ENCODE results near the gene SCPEP1.

The SCPEP1 gene

DNA sequence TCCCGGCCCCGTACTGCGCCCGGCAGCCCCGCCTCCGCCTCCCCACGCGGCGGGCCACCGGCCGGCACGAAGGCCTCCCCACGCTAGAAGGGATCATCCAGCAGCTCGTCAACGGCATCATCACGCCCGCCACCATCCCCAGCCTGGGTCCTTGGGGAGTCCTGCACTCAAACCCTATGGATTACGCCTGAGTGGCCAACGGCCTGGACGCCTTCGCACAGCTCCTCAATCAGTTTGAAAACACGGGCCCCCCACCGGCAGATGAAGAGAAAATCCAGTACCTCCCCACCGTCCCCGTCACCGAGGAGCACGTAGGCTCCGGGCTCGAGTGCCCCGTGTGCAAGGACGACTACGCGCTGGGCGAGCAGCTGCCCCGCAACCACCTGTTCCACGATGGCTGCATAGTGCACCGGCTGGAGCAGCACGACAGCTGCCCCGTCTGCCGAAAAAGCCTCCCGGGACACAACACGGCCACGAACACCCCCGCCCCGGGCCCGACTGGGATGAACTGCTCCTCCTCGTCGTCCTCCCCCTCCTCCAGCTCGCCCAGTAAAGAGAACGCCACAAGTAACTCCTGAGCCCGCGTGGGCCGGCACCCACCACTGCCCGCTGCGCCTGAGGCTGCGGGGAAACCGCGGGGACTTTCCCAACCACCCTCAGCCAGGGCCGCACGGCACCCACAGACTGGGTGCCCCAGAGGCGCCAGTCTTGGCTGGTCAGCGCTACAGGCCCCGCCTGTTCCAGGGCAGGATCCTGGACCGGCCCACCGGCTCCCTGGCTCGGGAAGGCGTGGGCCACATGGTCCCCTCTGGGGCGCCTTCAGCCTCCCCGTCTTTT lies 68.2 kb downstream of the SCPEP1 start:
- H2AFZ ChIP-seq (ENCODE audit: low read depth, low read length, severe bottlenecking), result no peak overlapping the region
- H3F3A ChIP-seq (ENCODE audit: insufficient read depth), result no peaks in the 10 kb centered on the region
- no peaks in the 10 kb centered on the region for H3K9me3 ChIP-seq (ENCODE audit: insufficient read depth, low read length)
- H3K4me3 ChIP-seq (ENCODE audit: insufficient read depth, low read length, poor library complexity, severe bottlenecking), result no peak overlapping the region
- H3K9ac ChIP-seq (ENCODE audit: low read length), result no peak overlapping the region
- no peaks in the 10 kb centered on the region for H3K36me3 ChIP-seq (ENCODE audit: low read length)
- H3K79me2 ChIP-seq (ENCODE audit: insufficient read depth, low read length), result no peaks in the 10 kb centered on the region
- H3K4me2 ChIP-seq (ENCODE audit: low read depth, low read length, poor library complexity, severe bottlenecking), result no peak overlapping the region
- no peak for TF ChIP-seq EZH2phosphoT487 (conservative IDR thresholded peaks at IDR 0.05; ENCODE audit: low read length)
- TF ChIP-seq, protein P1, sequence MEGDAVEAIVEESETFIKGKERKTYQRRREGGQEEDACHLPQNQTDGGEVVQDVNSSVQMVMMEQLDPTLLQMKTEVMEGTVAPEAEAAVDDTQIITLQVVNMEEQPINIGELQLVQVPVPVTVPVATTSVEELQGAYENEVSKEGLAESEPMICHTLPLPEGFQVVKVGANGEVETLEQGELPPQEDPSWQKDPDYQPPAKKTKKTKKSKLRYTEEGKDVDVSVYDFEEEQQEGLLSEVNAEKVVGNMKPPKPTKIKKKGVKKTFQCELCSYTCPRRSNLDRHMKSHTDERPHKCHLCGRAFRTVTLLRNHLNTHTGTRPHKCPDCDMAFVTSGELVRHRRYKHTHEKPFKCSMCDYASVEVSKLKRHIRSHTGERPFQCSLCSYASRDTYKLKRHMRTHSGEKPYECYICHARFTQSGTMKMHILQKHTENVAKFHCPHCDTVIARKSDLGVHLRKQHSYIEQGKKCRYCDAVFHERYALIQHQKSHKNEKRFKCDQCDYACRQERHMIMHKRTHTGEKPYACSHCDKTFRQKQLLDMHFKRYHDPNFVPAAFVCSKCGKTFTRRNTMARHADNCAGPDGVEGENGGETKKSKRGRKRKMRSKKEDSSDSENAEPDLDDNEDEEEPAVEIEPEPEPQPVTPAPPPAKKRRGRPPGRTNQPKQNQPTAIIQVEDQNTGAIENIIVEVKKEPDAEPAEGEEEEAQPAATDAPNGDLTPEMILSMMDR (IDR thresholded peaks at IDR 0.05; ENCODE audit: insufficient read depth, low read length, poor library complexity, severe bottlenecking), result no peak
- H4K20me1 ChIP-seq (ENCODE audit: low read depth, low read length), result no peaks in the 10 kb centered on the region
- H3K9me2 ChIP-seq (replicated peaks; ENCODE audit: insufficient read depth, low read length), result no peaks in the 10 kb centered on the region
- H3K27ac ChIP-seq (ENCODE audit: low read depth, low read length), result no peak overlapping the region
- H3K27me3 ChIP-seq (ENCODE audit: low read length), result no peaks in the 10 kb centered on the region

DNA sequence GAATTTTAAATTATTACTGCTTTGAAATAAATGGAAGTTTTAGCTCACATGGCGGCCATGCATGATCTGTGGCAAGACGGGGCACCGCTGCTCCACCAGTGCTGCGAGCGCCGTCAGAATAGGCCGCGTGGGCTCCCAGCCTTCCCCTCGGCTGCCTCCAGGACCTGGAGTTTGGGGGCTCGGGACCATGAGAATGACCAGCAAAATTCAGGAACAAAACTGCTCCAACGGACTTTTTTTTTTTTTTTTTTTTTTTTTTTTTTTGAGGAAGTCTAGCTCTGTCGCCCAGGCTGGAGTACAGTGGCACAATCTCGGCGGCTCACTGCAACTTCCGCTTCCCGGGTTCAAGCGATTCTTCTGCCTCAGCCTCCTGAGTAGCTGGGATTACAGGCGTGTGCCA lies 68.8 kb downstream of the SCPEP1 start:
- TF ChIP-seq, protein P1 (IDR thresholded peaks at IDR 0.05; ENCODE audit: insufficient read depth, low read length, poor library complexity, severe bottlenecking), result no peak
- no peak for TF ChIP-seq EZH2phosphoT487 (conservative IDR thresholded peaks at IDR 0.05; ENCODE audit: low read length)
- H3K27ac ChIP-seq (ENCODE audit: low read depth, low read length), result no peak overlapping the region
- H4K20me1 ChIP-seq (ENCODE audit: low read depth, low read length), result no peaks in the 10 kb centered on the region
- no peaks in the 10 kb centered on the region for H3K9me3 ChIP-seq (ENCODE audit: insufficient read depth, low read length)
- H3K9ac ChIP-seq (ENCODE audit: low read length), result no peak overlapping the region
- H3K27me3 ChIP-seq (ENCODE audit: low read length), result no peaks in the 10 kb centered on the region
- H3K9me2 ChIP-seq (replicated peaks; ENCODE audit: insufficient read depth, low read length), result no peaks in the 10 kb centered on the region
- no peak overlapping the region for H2AFZ ChIP-seq (ENCODE audit: low read depth, low read length, severe bottlenecking)
- H3K79me2 ChIP-seq (ENCODE audit: insufficient read depth, low read length), result no peaks in the 10 kb centered on the region
- H3K4me3 ChIP-seq (ENCODE audit: insufficient read depth, low read length, poor library complexity, severe bottlenecking), result no peak overlapping the region
- H3K4me2 ChIP-seq (ENCODE audit: low read depth, low read length, poor library complexity, severe bottlenecking), result no peak overlapping the region
- no peaks in the 10 kb centered on the region for H3K36me3 ChIP-seq (ENCODE audit: low read length)
- no peaks in the 10 kb centered on the region for H3F3A ChIP-seq (ENCODE audit: insufficient read depth)

DNA sequence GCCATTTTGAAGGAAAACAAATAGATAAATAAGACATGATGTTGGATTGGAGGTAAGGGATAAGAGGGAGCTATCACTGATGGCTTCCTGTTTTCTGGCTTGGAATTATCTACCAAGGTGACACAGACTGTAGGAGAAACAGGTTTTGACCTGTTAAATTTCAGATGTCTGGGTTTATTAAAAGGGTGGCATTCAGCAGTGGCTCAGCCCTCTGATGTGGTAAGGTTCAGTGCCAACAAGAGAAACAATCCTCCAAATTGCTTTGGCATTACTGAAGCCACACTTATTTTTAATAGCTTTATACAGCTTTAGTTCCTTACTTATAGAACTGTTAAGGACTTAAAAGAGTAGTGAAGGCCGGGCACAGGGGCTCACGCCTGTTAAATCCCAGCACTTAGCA lies 70.2 kb downstream of the SCPEP1 start:
- H3K4me3 ChIP-seq (ENCODE audit: insufficient read depth, low read length, poor library complexity, severe bottlenecking), result no peak overlapping the region
- no peaks in the 10 kb centered on the region for H3K36me3 ChIP-seq (ENCODE audit: low read length)
- no peaks in the 10 kb centered on the region for H3F3A ChIP-seq (ENCODE audit: insufficient read depth)
- TF ChIP-seq, protein P1 (IDR thresholded peaks at IDR 0.05; ENCODE audit: insufficient read depth, low read length, poor library complexity, severe bottlenecking), result no peak
- TF ChIP-seq EZH2phosphoT487 (conservative IDR thresholded peaks at IDR 0.05; ENCODE audit: low read length), result no peak
- no peak overlapping the region for H3K9ac ChIP-seq (ENCODE audit: low read length)
- H3K27ac ChIP-seq (ENCODE audit: low read depth, low read length), result no peak overlapping the region
- no peaks in the 10 kb centered on the region for H3K9me2 ChIP-seq (replicated peaks; ENCODE audit: insufficient read depth, low read length)
- H3K9me3 ChIP-seq (ENCODE audit: insufficient read depth, low read length), result no peaks in the 10 kb centered on the region
- H3K79me2 ChIP-seq (ENCODE audit: insufficient read depth, low read length), result no peaks in the 10 kb centered on the region
- no peaks in the 10 kb centered on the region for H3K27me3 ChIP-seq (ENCODE audit: low read length)
- H2AFZ ChIP-seq (ENCODE audit: low read depth, low read length, severe bottlenecking), result no peak overlapping the region
- H4K20me1 ChIP-seq (ENCODE audit: low read depth, low read length), result no peaks in the 10 kb centered on the region
- no peak overlapping the region for H3K4me2 ChIP-seq (ENCODE audit: low read depth, low read length, poor library complexity, severe bottlenecking)

All from SU-DHL-6 (cell line).